ENCODE measurements around the gene DENND11. TPM values are rescaled to one million over a fixed set of nuclear protein-coding genes. Genes with fewer than 3 reads are reported as not detected.

DENND11 gene
- total RNA-seq, 4 donors from 2014 or later = 17.0 to 24.1 (median 19.1) TPM

DNA sequence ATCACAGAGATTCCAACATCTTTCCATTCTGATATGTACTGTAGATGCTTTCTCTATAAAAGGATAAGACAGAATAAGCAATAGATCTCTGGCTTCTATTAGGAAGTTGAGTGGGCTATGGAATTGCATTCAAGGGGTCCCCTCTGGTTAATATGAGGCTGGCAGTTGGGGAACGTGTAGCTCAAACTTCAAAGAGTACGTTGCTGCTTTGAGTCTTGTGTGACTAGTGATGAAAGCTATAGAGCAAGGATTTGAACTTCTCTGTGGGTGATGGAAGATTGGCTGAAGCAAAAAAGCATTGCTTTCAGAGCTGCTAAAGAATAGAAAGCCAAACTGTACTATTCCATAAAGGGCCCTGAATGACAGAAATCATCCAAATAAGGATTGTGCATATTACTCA is 12.6 kb upstream of the DENND11 start:
- TF ChIP-seq, protein P1, sequence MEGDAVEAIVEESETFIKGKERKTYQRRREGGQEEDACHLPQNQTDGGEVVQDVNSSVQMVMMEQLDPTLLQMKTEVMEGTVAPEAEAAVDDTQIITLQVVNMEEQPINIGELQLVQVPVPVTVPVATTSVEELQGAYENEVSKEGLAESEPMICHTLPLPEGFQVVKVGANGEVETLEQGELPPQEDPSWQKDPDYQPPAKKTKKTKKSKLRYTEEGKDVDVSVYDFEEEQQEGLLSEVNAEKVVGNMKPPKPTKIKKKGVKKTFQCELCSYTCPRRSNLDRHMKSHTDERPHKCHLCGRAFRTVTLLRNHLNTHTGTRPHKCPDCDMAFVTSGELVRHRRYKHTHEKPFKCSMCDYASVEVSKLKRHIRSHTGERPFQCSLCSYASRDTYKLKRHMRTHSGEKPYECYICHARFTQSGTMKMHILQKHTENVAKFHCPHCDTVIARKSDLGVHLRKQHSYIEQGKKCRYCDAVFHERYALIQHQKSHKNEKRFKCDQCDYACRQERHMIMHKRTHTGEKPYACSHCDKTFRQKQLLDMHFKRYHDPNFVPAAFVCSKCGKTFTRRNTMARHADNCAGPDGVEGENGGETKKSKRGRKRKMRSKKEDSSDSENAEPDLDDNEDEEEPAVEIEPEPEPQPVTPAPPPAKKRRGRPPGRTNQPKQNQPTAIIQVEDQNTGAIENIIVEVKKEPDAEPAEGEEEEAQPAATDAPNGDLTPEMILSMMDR (IDR thresholded peaks at IDR 0.05; ENCODE audit: low read depth) = no peak

DNA sequence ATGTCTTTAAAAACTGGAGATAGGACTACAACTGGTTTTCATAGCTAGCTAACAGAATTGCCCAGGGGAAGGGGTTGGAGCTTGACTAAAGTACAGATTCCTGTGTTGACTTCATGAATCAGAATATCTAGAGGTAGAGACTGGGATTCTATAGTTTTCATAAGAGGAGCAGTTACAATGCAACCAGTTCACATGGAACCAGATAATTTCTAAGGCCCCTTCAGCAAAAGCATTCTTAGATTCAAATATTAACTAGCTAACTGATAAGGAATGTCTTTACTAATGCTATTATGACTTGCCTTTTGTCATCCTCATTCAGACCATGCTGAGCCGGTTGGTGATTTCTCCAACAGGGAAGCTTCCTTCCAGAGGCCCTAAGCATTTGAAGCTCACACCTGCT is 11.9 kb upstream of the DENND11 start:
- TF ChIP-seq, protein P1 (IDR thresholded peaks at IDR 0.05; ENCODE audit: low read depth) = no peak

DNA sequence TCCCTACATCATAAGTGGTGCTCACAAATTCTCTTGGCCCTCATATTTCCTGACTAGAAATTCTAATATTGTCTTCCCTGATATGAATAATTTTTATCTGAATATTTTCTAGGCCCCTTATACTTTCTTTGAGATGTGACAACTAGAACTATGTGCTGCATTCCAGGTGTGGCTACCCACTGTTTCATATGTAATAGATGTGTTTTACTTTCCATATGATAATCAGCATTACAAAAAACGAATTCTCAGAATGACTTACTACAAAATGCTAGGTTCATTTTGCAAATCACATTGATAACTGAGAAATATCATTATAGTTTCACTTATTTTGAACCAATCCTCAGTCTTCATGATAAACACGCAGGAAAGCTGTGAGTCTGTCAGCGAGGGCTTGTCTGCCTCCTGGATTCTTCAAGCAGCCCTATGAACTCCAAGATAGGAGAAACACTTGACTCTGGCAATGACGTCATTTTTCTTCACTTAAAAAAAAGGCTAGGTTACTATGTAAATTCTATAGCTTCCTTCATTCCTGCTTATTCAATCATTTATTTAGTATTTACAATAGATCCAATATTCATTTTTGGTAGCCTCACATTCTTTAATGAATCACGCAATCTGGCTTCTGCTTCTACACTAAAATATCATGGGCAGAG is 10.8 kb upstream of the DENND11 start:
- TF ChIP-seq, protein P1 (IDR thresholded peaks at IDR 0.05; ENCODE audit: low read depth) = no peak

DNA sequence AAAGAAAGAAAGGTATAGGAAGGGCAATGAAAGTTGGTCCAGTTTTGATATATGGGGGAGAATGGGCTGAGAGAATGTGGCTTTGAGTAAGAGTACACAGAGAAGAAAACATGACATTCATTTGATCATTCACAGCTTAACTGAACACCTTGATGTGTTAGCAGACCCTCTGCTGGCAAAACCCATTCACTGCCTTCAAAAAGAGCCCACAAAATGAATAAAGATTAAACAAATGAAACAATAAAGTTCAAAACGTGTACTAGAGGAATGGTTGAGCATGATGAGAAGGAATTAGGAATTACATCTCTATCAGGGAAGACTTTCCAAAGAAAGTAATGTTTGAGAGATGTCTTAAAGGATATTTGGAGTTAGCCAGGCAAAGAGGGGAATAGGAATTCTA is 8.3 kb upstream of the DENND11 start:
- TF ChIP-seq, protein P1 (IDR thresholded peaks at IDR 0.05; ENCODE audit: low read depth) = no peak

DNA sequence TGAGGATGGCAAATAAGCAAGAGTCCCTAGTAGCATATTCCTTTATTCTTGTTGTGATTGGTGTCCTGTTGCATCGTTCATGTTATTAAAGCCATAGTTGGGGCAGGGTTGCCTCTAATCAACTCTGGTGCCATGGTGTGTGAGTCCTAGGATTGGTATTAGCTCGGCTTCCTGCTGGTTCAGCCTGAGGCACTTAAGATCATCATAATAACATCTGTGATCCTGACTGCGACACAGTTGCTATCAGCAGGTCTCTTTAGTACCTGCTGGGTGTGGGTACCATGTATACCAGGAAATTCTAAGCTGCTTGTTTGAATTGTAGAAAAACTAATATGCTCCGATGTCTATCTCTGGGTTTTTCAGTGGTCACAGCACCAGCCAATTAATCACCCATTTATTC is 7.8 kb upstream of the DENND11 start:
- TF ChIP-seq, protein P1 (IDR thresholded peaks at IDR 0.05; ENCODE audit: low read depth) = no peak

DNA sequence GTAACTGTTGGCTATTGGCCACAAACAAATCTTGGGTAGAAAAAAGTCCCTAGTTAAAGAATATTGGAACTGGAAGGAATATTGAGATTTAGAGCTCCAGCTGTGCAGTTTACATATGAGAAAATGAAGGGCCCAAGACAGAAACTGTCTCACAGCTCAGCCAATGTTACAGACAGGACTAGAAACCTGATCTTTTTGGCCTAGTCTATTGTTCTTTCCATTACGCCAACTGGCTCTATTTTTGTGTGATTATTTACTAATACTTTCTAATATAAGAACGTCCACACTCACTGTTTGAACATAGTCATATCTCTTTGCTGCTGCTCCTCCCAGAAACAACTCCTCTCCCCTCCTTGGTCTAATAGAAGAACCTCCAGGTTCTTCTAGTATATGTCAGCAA is 7.4 kb upstream of the DENND11 start:
- TF ChIP-seq, protein P1 (IDR thresholded peaks at IDR 0.05; ENCODE audit: low read depth) = no peak

DNA sequence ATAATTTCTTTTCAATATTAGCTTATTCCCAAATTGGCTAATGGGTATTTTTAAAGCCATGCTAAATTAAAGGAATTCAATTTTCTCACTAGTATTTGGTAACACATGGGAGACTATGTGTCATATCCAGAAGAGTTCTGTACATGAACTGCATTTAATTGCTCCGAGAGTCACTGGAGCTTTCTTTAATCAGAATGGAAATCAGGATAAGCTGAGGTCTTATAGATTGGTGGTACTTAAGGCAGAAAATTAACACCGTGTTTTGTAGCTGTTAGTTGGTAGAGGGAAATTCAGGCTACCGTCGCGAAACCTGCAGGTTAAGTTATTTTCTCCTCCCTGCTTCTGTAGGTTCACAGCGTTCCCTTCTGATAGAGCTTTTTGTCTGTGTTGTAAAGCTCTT is 6.4 kb upstream of the DENND11 start, which contains the start of gene WEE2:
Gene WEE2 (plus strand): TSS at position 3 of the 400 bp plus-strand sequence. CDS start 406 bp downstream, outside the sequence.
- TF ChIP-seq, protein P1 (IDR thresholded peaks at IDR 0.05; ENCODE audit: low read depth) = no peak
